Loucy (cell line): ENCODE results near the gene DGCR2.

ENCODE experiments used
- H2AFZ ChIP-seq: fragments of 200-600 bp; sonication (generic); 2 replicates; pipeline ENCODE4 v1.6.0; 2016; ENCODE audit warnings: antibody characterized with exemption, mild to moderate bottlenecking, low read length, moderate library complexity
- H3F3A ChIP-seq: fragments of 200-600 bp; 2 replicates; pipeline ENCODE4 v1.6.0; 2016; ENCODE audit warnings: antibody characterized with exemption, low read depth, mild to moderate bottlenecking
- H3K27me3 ChIP-seq: fragments of 200-600 bp; sonication (generic); 2 replicates; pipeline ENCODE4 v1.6.1; 2014; ENCODE audit warnings: low read length, mild to moderate bottlenecking; ENCODE audit not compliant: insufficient read depth, poor library complexity, severe bottlenecking
- H3K36me3 ChIP-seq: fragments of 200-600 bp; sonication (generic); 2 replicates; pipeline ENCODE4 v1.6.1; 2016; ENCODE audit warnings: low read length; ENCODE audit not compliant: insufficient read depth
- H3K4me1 ChIP-seq: fragments of 200-600 bp; sonication (generic); 2 replicates; pipeline ENCODE4 v1.5.1; 2014; ENCODE audit warnings: low read length, mild to moderate bottlenecking; ENCODE audit not compliant: insufficient read depth, poor library complexity, severe bottlenecking
- H3K4me2 ChIP-seq: fragments of 200-600 bp; sonication (generic); 2 replicates; pipeline ENCODE4 v1.6.0; 2014; ENCODE audit warnings: antibody characterized with exemption, low read length, low read depth, mild to moderate bottlenecking; ENCODE audit not compliant: poor library complexity, severe bottlenecking
- H3K4me3 ChIP-seq: fragments of 200-600 bp; sonication (generic); 2 replicates; pipeline ENCODE4 v1.5.1; 2014; ENCODE audit warnings: low read length, mild to moderate bottlenecking, mixed read lengths; ENCODE audit not compliant: poor library complexity, severe bottlenecking
- H3K79me2 ChIP-seq: fragments of 200-600 bp; sonication (generic); 2 replicates; pipeline ENCODE4 v1.6.1; 2014; ENCODE audit warnings: low read length; ENCODE audit not compliant: insufficient read depth
- H3K9ac ChIP-seq: fragments of 200-600 bp; sonication (generic); 2 replicates; pipeline ENCODE4 v1.6.0; 2014; ENCODE audit warnings: mild to moderate bottlenecking, low read depth, low read length, moderate library complexity; ENCODE audit not compliant: poor library complexity, severe bottlenecking
- H3K9me2 ChIP-seq: fragments of 200-600 bp; sonication (generic); replicated peaks from 2 replicates; pipeline ENCODE4 v1.6.1; 2016; ENCODE audit warnings: low read depth, low read length, mixed read lengths
- H3K9me3 ChIP-seq: fragments of 200-600 bp; sonication (generic); 2 replicates; pipeline ENCODE4 v1.6.1; 2014; ENCODE audit warnings: mild to moderate bottlenecking, antibody characterized with exemption, low read length, low read depth; ENCODE audit not compliant: insufficient read depth
- H4K20me1 ChIP-seq: fragments of 200-600 bp; sonication (generic); 2 replicates; pipeline ENCODE4 v1.6.0; 2014; ENCODE audit warnings: antibody characterized with exemption, low read length, mild to moderate bottlenecking; ENCODE audit not compliant: insufficient read depth, poor library complexity, severe bottlenecking
- EZH2phosphoT487 ChIP-seq: fragments of 200-600 bp; IDR thresholded peaks from 2 replicates; pipeline ENCODE4 v1.6.1; 2018; ENCODE audit warnings: antibody characterized with exemption, mild to moderate bottlenecking, moderate library complexity, borderline replicate concordance
- TF ChIP-seq, protein P1 (sequence below): fragments of 200-600 bp; sonication (generic); conservative IDR thresholded peaks from 2 replicates; pipeline ENCODE4 v1.5.1; 2014; ENCODE audit warnings: mild to moderate bottlenecking, antibody characterized with exemption, low read length

DGCR2 gene

GRCh38 chr22:18994701-18995326 lies 127.4 kb downstream of the DGCR2 start:
- Histone ChIP-seq H3F3A (no peaks in the 10 kb centered on the region), H3K4me3 (no peak overlapping the region), H3K4me1 (peaks cover 12% of the 10 kb centered on the region), H3K9me2 (no peaks in the 10 kb centered on the region), H3K27me3 (no peaks in the 10 kb centered on the region), H2AFZ (peak overlapping the region; percentile 45; the same call in 1 of the 2 replicates), H3K36me3 (no peaks in the 10 kb centered on the region), H3K79me2 (no peaks in the 10 kb centered on the region), H3K4me2 (no peak overlapping the region), H3K9me3 (no peaks in the 10 kb centered on the region), H3K9ac (no peak overlapping the region), H4K20me1 (no peaks in the 10 kb centered on the region)
- no peak for TF ChIP-seq EZH2phosphoT487
- TF ChIP-seq, protein P1, sequence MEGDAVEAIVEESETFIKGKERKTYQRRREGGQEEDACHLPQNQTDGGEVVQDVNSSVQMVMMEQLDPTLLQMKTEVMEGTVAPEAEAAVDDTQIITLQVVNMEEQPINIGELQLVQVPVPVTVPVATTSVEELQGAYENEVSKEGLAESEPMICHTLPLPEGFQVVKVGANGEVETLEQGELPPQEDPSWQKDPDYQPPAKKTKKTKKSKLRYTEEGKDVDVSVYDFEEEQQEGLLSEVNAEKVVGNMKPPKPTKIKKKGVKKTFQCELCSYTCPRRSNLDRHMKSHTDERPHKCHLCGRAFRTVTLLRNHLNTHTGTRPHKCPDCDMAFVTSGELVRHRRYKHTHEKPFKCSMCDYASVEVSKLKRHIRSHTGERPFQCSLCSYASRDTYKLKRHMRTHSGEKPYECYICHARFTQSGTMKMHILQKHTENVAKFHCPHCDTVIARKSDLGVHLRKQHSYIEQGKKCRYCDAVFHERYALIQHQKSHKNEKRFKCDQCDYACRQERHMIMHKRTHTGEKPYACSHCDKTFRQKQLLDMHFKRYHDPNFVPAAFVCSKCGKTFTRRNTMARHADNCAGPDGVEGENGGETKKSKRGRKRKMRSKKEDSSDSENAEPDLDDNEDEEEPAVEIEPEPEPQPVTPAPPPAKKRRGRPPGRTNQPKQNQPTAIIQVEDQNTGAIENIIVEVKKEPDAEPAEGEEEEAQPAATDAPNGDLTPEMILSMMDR = no peak

- Histone ChIP-seq H3K9me2 (no peaks in the 10 kb centered on the region), H3K27me3 (no peaks in the 10 kb centered on the region), H3K9me3 (no peaks in the 10 kb centered on the region), H3K36me3 (no peaks in the 10 kb centered on the region), H3F3A (no peaks in the 10 kb centered on the region), H4K20me1 (no peaks in the 10 kb centered on the region), H3K4me1 (peaks cover 12% of the 10 kb centered on the region), H3K4me2 (no peak overlapping the region), H3K79me2 (no peaks in the 10 kb centered on the region), H3K9ac (no peak overlapping the region), H2AFZ (no peak overlapping the region), H3K4me3 (no peak overlapping the region)
- TF ChIP-seq, protein P1 = no peak
- no peak for TF ChIP-seq EZH2phosphoT487
Measured at GRCh38 chr22:18994056-18994455, 128.2 kb downstream of the DGCR2 start.

DNA sequence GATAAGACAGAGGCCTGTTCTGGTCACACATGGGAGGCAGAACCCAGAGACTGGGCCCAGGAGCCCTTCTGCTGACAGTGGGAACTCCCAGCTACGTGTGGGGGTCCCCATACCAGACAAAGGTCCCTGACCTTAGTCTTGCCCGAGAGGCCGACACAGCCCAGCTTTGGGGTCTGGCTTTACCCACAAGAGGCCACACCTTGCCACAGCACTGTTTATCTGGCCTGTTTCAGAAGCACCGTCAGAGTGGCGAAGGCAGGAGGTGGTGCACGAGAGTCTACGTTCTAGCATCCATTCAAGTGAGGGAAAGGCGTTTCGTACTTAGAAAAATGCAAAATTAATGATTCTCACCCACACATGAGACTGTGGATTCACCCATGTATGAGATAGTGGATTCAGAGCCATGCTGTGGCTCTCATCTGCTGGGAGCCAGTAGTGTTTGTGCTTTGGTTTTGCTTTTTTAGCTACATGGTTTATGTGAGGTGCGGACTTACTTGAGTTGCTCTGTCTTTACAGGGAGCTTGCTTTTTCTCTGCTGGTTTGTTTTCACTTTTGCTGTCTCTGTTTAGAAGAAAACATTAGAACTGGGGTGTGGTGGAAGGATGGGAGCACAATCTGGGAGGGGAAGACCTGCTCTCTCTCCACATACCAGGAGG lies 129.5 kb downstream of the DGCR2 start:
- no peaks in the 10 kb centered on the region for H3K27me3 ChIP-seq
- H3K4me2 ChIP-seq = no peak overlapping the region
- no peaks in the 10 kb centered on the region for H3K36me3 ChIP-seq
- no peak overlapping the region for H3K4me3 ChIP-seq
- no peaks in the 10 kb centered on the region for H3K79me2 ChIP-seq
- H3K9ac ChIP-seq = no peak overlapping the region
- no peaks in the 10 kb centered on the region for H3F3A ChIP-seq
- H2AFZ ChIP-seq = no peak overlapping the region
- TF ChIP-seq EZH2phosphoT487 = no peak
- TF ChIP-seq, protein P1 = no peak
- peaks cover 12% of the 10 kb centered on the region for H3K4me1 ChIP-seq
- no peaks in the 10 kb centered on the region for H4K20me1 ChIP-seq
- H3K9me2 ChIP-seq = no peaks in the 10 kb centered on the region
- no peaks in the 10 kb centered on the region for H3K9me3 ChIP-seq
